ENCODE results near the gene SULT4A1.

GRCh38 chr22:43798492-43798891 lies 63.8 kb downstream of the SULT4A1 start:
- TF ChIP-seq CTCF (IDR thresholded peaks at IDR 0.05) (no peak), POLR2AphosphoS5 (IDR thresholded peaks at IDR 0.05) (no peak)

Data from breast epithelium (tissue), 3 donors.